Breast epithelium (tissue), 4 donors: ENCODE measurements around the gene USP12. TPM values are rescaled to one million over a fixed set of nuclear protein-coding genes. Genes with fewer than 3 reads are reported as not detected.

ENCODE experiments used
- DNase-seq, 2 donors: peaks; one replicate each; pipeline ENCODE4 v3.0.0-alpha.2; 2019; ENCODE audit warnings: low spot score in 2 of 2
- H3K27ac ChIP-seq, 2 donors: fragments of 200-600 bp; sonication (generic) in 1 of 2; one replicate each; pipeline ENCODE4 v1.5.1; 2016 to 2019; ENCODE audit warnings: mild to moderate bottlenecking in 1 of 2
- H3K27me3 ChIP-seq, 2 donors: fragments of 200-600 bp; sonication (generic) in 1 of 2; one replicate each; pipeline versions ENCODE4 v1.5.1 to v1.6.0; 2017 to 2019; ENCODE audit warnings: control low read depth in 1 of 2, mild to moderate bottlenecking in 1 of 2
- H3K36me3 ChIP-seq: fragments of 200-600 bp; one replicate; pipeline ENCODE4 v1.5.1; 2019
- H3K4me1 ChIP-seq, 2 donors: fragments of 200-600 bp; sonication (generic); one replicate each; pipeline ENCODE4 v1.5.1; 2016 to 2019; ENCODE audit warnings: control low read depth in 1 of 2
- H3K4me3 ChIP-seq, 3 donors: fragments of 200-600 bp; sonication (generic); 1 replicate in 2 of 3; 2 replicates in 1 of 3; pipeline ENCODE4 v1.5.1; 2016 to 2019; ENCODE audit warnings: mild to moderate bottlenecking in 3 of 3, moderate library complexity in 2 of 3
- H3K9me3 ChIP-seq, 2 donors: fragments of 200-600 bp; sonication (generic) in 1 of 2; one replicate each; pipeline ENCODE4 v1.5.1; 2016 to 2019; ENCODE audit warnings: control low read depth in 1 of 2
- CTCF ChIP-seq, 3 donors: fragments of 450-650 bp; IDR thresholded peaks; one replicate each; pipeline ENCODE4 v1.5.1; 2016 to 2017; ENCODE audit warnings: antibody characterized with exemption in 3 of 3, mild to moderate bottlenecking in 3 of 3, moderate library complexity in 3 of 3
- POLR2A ChIP-seq: fragments of 450-650 bp; IDR thresholded peaks from one replicate; pipeline ENCODE4 v1.6.1; 2016; ENCODE audit warnings: antibody characterized with exemption, mild to moderate bottlenecking, moderate library complexity
- POLR2AphosphoS5 ChIP-seq, 3 donors: sonication (generic); formaldehyde crosslinking; IDR thresholded peaks; one replicate each; pipeline ENCODE4 v1.6.1; 2017; ENCODE audit warnings: antibody characterized with exemption in 3 of 3
- intact Hi-C: fragments of 100-400 bp; cut with DNase I; formaldehyde crosslinking; loops from one replicate; pipeline ENCODE4 v1.15.1; 2023; ENCODE audit warnings: low total_unique reads
- total RNA-seq, 3 donors: library from RNA; depleted of rRNA; stranded (reverse); fragments of >200 nt; gene quantifications; one replicate each; pipeline ENCODE4 v1.1.0, GENCODE V29; 2016

Gene USP12
- total RNA-seq, 3 donors from 2014 or later, result 21.0 to 33.4 (median 21.0) TPM

GRCh38 chr13:27168906-27169657, 2.5 kb downstream of the USP12 start:
- Histone ChIP-seq H3K36me3 (no peaks in the 10 kb centered on the region), H3K27me3 (no peaks in the 10 kb centered on the region), H3K4me3 (peak overlapping the region in 1 of 3 donors; percentile 34), H3K27ac (peak overlapping the region; percentile 94 to 98), H3K9me3 (no peaks in the 10 kb centered on the region), H3K4me1 (peaks cover 0 to 14% of the 10 kb centered on the region in 2 donors)
- no peak for DNase-seq
- intact Hi-C loops, result no loop called here
- no peak for TF ChIP-seq POLR2AphosphoS5 (IDR thresholded peaks at IDR 0.05)
- TF ChIP-seq CTCF (IDR thresholded peaks at IDR 0.05), result no peak
- no peak for TF ChIP-seq POLR2A

- H3K4me3 ChIP-seq, result no peak overlapping the region
- intact Hi-C loops, result no loop called here
Observed at GRCh38 chr13:27168086-27168485, 3.5 kb downstream of the USP12 start.

GRCh38 chr13:27166313-27166712, 5.3 kb downstream of the USP12 start:
- no peak for DNase-seq
- Histone ChIP-seq H3K36me3 (no peaks in the 10 kb centered on the region), H3K4me3 (no peak overlapping the region), H3K27ac (no peak overlapping the region), H3K27me3 (no peaks in the 10 kb centered on the region), H3K9me3 (no peaks in the 10 kb centered on the region), H3K4me1 (peaks cover 0 to 14% of the 10 kb centered on the region in 2 donors)
- intact Hi-C loops, result no loop called here
- TF ChIP-seq POLR2AphosphoS5 (IDR thresholded peaks at IDR 0.05) (no peak), POLR2A (no peak), CTCF (IDR thresholded peaks at IDR 0.05) (no peak)

More at GRCh38 chr13:27168086-27168485, 3.5 kb downstream of the USP12 start:
- H3K4me1 ChIP-seq, result peaks cover 0 to 14% of the 10 kb centered on the region in 2 donors
- H3K27me3 ChIP-seq, result no peaks in the 10 kb centered on the region
- H3K9me3 ChIP-seq, result no peaks in the 10 kb centered on the region
- H3K36me3 ChIP-seq, result no peaks in the 10 kb centered on the region
- peak overlapping the region in 1 of 2 donors; percentile 46 for H3K27ac ChIP-seq
- DNase-seq, result no peak
- no peak for TF ChIP-seq POLR2AphosphoS5 (IDR thresholded peaks at IDR 0.05)
- TF ChIP-seq CTCF (IDR thresholded peaks at IDR 0.05), result no peak
- no peak for TF ChIP-seq POLR2A

GRCh38 chr13:27161980-27162379, 9.6 kb downstream of the USP12 start:
- no peak overlapping the region for H3K4me3 ChIP-seq
- H3K27me3 ChIP-seq, result no peaks in the 10 kb centered on the region
- intact Hi-C loops, result no loop called here
- no peaks in the 10 kb centered on the region for H3K4me1 ChIP-seq
- no peak for DNase-seq
- H3K36me3 ChIP-seq, result no peaks in the 10 kb centered on the region
- H3K27ac ChIP-seq, result no peak overlapping the region
- H3K9me3 ChIP-seq, result no peaks in the 10 kb centered on the region
- no peak for TF ChIP-seq POLR2AphosphoS5 (IDR thresholded peaks at IDR 0.05)
- no peak for TF ChIP-seq CTCF (IDR thresholded peaks at IDR 0.05)
- TF ChIP-seq POLR2A, result no peak

GRCh38 chr13:27161423-27161822, 10.2 kb downstream of the USP12 start:
- no peaks in the 10 kb centered on the region for H3K4me1 ChIP-seq
- intact Hi-C loops, result no loop called here

More at GRCh38 chr13:27161423-27161822, 10.2 kb downstream of the USP12 start:
- TF ChIP-seq POLR2AphosphoS5 (IDR thresholded peaks at IDR 0.05) (no peak), CTCF (IDR thresholded peaks at IDR 0.05) (no peak), POLR2A (no peak)
- Histone ChIP-seq H3K27ac (no peak overlapping the region), H3K9me3 (no peaks in the 10 kb centered on the region), H3K4me3 (no peak overlapping the region), H3K27me3 (no peaks in the 10 kb centered on the region), H3K36me3 (no peaks in the 10 kb centered on the region)
- DNase-seq, result no peak
